Osteocyte (in vitro differentiated cells): Measurements from ENCODE around the gene AEN. TPM values are rescaled to one million over a fixed set of nuclear protein-coding genes. Genes with fewer than 3 reads are reported as not detected.
A peak's percentile ranks its signal among the peaks of the same experiment; 100 is the strongest.

Experiments
- DNase-seq: peaks from one replicate; pipeline ENCODE4 v3.0.0; 2021; ENCODE audit warnings: mixed read lengths; ENCODE audit not compliant: unreplicated experiment; ENCODE audit errors: extremely low spot score
- H3K27ac Mint-ChIP-seq: one replicate; pipeline ENCODE4 v1.8.0; 2021; ENCODE audit warnings: mild to moderate bottlenecking, mixed read lengths; ENCODE audit not compliant: unreplicated experiment
- H3K27me3 Mint-ChIP-seq: one replicate; pipeline ENCODE4 v1.8.0; 2021; ENCODE audit warnings: mixed read lengths; ENCODE audit not compliant: unreplicated experiment
- H3K36me3 Mint-ChIP-seq: one replicate; pipeline ENCODE4 v1.8.0; 2021; ENCODE audit warnings: mixed read lengths; ENCODE audit not compliant: unreplicated experiment
- H3K4me1 Mint-ChIP-seq: one replicate; pipeline ENCODE4 v1.8.0; 2021; ENCODE audit warnings: mixed read lengths; ENCODE audit not compliant: unreplicated experiment
- H3K4me3 Mint-ChIP-seq: one replicate; pipeline ENCODE4 v1.8.0; 2021; ENCODE audit warnings: mild to moderate bottlenecking, moderate library complexity, mixed read lengths; ENCODE audit not compliant: unreplicated experiment
- H3K9me3 Mint-ChIP-seq: one replicate; pipeline ENCODE4 v1.8.0; 2021; ENCODE audit warnings: mixed read lengths; ENCODE audit not compliant: unreplicated experiment
- total RNA-seq: library from RNA; stranded (reverse); gene quantifications from 2 replicates; pipeline ENCODE4 v1.2.1, GENCODE V29; 2021
- TF ChIP-seq, protein P1 (sequence below): fragments of 200-600 bp; sonication (generic); IDR thresholded peaks from 2 replicates; pipeline ENCODE4 v1.5.0; 2021; ENCODE audit warnings: antibody characterized with exemption, mild to moderate bottlenecking, moderate library complexity

Gene AEN
- total RNA-seq, 1 donor from 2014 or later, result 25.1 TPM

DNA sequence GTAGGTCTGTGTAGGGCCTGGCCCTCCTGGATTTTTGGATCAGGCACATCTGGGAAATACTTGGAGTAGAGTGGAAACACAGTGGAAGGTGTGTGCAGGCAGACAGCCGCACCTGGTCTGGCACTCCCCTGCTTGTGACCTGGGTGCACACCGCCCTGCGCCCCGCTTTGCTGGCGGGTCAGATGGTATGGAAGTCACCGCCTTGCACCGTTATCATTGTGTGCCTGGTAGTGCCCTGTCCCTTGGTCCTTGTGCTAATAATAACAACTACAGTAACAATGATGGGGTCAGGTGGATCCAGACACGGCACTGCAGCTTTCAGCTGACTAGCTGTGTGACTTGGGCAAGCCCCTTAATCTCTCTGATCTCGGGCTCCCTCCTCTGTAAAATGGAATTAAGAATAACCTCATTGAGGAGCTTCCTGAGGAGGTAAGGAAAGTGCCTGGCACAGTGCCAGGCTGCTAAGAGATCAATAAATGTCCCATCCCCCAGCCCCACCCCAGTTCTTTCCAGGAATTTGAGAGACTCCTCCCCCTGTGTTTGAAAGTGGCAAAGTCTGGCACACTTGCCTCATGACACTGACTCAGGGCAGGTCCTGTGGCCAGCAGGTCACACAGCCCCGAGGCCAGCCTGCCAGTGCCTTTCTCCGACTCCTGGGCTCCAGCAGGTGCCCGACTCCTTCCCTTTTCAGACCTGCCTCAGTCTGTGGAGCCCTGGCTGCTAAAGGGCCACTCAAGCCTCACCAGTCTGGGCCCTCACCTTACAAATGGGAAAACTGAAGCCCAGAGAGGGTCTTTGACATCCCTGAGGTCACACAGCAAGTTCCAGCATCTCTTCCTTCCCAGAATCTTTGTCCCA, 27.4 kb downstream of the AEN start:
- Mint-ChIP-seq H3K27me3 (no peaks in the 10 kb centered on the region), H3K27ac (peak overlapping the region; percentile 79), H3K9me3 (no peaks in the 10 kb centered on the region), H3K4me3 (no peak overlapping the region), H3K36me3 (no peaks in the 10 kb centered on the region), H3K4me1 (peaks cover 27% of the 10 kb centered on the region)
- peak; percentile 73 for DNase-seq
- TF ChIP-seq, protein P1, sequence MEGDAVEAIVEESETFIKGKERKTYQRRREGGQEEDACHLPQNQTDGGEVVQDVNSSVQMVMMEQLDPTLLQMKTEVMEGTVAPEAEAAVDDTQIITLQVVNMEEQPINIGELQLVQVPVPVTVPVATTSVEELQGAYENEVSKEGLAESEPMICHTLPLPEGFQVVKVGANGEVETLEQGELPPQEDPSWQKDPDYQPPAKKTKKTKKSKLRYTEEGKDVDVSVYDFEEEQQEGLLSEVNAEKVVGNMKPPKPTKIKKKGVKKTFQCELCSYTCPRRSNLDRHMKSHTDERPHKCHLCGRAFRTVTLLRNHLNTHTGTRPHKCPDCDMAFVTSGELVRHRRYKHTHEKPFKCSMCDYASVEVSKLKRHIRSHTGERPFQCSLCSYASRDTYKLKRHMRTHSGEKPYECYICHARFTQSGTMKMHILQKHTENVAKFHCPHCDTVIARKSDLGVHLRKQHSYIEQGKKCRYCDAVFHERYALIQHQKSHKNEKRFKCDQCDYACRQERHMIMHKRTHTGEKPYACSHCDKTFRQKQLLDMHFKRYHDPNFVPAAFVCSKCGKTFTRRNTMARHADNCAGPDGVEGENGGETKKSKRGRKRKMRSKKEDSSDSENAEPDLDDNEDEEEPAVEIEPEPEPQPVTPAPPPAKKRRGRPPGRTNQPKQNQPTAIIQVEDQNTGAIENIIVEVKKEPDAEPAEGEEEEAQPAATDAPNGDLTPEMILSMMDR, result no peak

DNA sequence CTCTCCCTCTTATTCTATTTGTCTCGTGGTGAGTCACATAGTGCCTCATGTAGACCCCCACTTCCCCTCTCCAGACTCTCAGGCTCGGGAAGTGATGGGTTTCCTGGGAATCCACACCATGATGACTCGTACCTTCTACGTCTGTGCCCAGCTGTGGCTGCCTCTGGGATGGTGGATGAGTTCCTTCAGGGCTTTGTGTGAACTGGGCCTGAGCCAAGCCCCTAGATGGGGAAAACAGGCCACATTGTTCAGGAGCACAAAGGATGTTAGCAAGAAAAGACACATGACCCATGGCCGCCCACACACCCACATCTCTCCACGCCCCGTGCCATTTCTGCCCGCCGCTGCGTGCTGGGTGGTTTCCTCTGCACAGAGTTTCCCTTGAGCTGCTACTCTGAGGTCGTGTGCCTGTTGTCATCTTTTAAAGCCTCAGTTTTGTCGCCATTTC, 28.2 kb downstream of the AEN start:
- H3K9me3 Mint-ChIP-seq, result no peaks in the 10 kb centered on the region
- H3K36me3 Mint-ChIP-seq, result no peaks in the 10 kb centered on the region
- no peak overlapping the region for H3K4me3 Mint-ChIP-seq
- DNase-seq, result peak; percentile 83
- peak overlapping the region; percentile 79 for H3K27ac Mint-ChIP-seq
- H3K4me1 Mint-ChIP-seq, result peaks cover 27% of the 10 kb centered on the region
- TF ChIP-seq, protein P1, result no peak
- H3K27me3 Mint-ChIP-seq, result no peaks in the 10 kb centered on the region

DNA sequence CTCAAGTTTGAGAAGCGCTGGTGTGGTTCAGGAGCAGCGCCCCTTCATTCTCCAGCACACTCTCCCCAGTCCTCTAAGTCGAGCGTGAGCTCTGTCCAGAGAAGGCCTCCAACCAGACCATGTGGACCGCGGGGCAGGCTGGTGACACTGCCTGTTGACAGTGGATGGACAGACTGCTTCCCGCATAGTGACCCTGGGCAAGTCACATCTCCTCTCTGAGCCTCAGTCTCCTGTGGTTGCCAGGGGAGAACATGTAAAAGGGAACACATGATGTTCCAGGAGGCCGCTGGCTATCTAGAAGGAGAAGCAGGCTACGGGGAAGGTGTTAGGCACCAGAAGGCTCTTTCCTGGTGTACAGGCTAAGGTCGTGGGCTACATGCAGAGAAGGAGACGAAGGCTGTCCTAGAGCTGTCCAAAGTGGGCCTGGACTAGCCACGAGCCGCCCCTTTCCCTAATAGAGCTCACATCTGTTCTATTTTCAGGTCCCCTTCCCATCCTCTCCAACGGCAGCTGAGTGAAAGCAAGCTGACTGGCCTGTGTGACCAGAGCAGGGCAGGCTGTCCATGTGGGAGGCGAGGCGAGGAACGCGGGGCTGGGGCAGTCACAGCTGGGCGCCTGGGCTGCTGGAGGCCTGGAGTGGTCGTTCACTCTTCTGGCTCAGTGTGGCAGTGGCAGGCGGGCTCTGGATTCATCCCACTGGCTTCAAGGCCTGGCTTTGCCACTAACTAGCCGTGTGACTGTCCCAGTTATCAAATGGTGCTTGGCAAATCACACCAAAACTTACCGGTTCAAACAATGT, 28.8 kb downstream of the AEN start:
- TF ChIP-seq, protein P1, result no peak

DNA sequence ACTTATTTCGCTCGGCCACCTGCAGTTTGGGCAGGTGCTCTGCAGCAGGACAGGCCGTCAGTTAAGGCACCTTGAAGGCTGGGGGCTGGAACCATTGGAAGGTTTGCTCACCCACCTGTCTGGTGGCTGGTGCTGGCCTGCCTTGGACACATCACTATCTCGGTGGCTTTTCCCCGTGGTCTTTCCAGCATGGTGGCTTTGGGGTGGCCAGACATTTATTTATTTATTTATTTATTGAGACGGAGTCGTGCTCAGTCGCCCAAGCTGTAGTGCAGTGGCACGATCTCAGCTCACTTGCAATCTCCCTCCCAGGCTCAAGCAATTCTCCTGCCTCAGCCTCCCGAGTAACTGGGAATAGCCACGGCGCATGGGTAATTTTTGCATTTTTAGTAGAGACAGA, 29.4 kb downstream of the AEN start:
- TF ChIP-seq, protein P1, result no peak
- Mint-ChIP-seq H3K4me1 (peaks cover 27% of the 10 kb centered on the region), H3K27ac (no peak overlapping the region), H3K4me3 (no peak overlapping the region), H3K27me3 (no peaks in the 10 kb centered on the region), H3K9me3 (no peaks in the 10 kb centered on the region), H3K36me3 (no peaks in the 10 kb centered on the region)
- no peak for DNase-seq

More for the DNA sequence above, 28.8 kb downstream of the AEN start:
- peak; percentile 78 for DNase-seq
- H3K36me3 Mint-ChIP-seq, result no peaks in the 10 kb centered on the region
- H3K27me3 Mint-ChIP-seq, result no peaks in the 10 kb centered on the region
- H3K27ac Mint-ChIP-seq, result peak overlapping the region; percentile 79
- no peaks in the 10 kb centered on the region for H3K9me3 Mint-ChIP-seq
- H3K4me3 Mint-ChIP-seq, result no peak overlapping the region
- peaks cover 27% of the 10 kb centered on the region for H3K4me1 Mint-ChIP-seq
